AML-193 (cell line): ENCODE measurements around the gene FGF3.

Source experiments
- DNase-seq, 2 experiments: peaks; one replicate each; lab custom pipeline; 2025; lab: John Stamatoyannopoulos, UW

The FGF3 gene

DNA sequence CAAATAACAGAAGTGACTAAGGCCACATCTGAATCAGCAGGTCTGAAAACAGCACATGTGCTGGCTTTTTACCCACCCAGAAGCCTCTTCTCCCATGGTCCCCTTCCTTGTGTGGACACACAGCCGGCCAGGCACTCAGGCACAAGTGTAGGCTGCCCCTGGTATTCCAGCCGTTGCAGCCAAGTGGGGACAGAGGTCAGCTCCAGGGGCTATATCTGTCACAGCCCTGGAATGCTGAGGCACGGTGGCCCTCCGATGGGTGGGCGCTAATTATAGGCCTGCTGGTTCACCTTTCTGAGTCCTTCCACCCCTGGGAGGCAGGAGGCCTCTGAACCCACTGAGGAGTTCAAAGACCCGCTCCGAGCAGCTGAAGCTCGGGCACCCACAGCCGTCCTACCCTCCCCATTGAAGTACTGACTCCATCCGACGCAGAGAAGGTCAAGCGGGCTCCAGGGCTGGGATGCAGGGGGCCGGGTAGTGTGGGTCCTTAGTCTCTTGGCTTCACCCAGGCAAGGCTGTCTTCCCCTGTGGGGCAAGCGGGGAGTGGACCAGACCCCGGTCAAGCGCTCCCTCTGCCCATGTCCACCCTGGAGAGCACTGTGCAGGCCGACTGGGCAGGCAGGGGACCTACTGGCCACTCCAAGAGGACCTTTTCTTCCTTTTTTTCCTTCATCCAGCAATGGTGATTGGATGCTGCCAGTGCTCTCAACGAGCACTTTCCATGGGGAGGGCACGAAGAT lies 14.3 kb downstream of the FGF3 start:
- no peak for DNase-seq

DNA sequence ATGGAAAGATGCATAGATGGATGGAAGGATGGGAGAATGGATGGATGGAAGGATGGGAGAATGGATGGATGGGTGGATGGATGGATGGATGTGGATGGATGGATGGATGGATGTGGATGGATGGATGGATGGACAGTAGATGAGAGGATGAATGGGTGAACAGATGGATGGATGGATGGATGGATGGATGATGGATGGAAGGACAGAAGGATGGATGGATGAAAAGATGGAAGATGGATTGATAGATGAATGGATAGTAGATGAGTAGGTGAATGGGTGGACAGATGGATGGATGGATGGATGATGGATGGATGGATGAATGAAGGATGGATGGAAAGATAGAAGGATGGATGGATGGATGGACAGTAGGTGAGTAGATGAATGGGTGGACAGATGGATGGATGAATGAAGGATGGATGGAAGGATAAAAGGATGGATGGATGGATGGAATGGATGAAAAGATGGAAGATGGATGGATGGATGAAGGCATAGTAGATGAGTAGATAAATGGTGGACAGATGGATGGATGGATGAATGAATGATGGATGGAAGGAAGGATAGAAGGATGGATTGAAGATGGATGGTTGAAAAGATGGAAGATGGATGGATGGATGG lies 15.5 kb downstream of the FGF3 start:
- DNase-seq, result no peak

DNA sequence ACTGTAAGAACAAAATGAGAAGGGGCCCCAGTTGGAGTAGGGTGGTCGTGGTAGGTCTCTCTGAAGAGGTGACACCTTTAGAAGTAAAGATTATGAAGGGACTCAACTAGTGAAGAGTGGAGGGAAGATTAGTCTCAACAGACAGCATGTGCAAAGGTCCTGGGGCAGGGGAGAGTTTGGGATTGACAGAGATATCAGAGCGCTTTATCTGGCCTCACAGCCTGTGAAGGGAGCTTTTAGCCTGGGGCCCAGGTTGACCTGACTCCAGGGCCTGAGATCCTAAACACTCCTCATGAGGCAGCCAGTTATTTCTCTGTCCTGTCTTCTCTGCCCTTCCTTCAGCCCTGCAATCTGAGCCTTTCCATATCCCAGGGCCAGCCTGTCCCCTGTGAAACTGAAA lies 16.2 kb downstream of the FGF3 start:
- no peak for DNase-seq

DNA sequence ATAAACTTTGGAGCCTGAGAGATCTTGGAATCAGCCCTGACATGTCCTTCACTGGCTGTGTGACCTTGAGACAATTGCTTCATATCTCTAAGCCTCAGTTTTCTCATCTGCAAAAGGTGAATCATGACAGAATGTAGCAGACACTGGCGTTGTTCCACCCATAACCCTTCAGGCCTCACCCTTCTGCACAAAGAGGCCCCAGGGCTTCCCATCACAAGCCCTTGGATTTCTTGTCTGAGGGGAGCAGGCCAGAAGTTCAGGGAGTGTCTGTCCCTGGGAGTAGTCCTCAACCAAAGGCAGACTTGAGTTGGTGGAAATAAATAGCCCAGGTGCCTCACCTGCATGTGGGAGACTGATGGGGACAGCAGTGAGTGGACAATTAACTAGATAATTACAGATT lies 16.6 kb downstream of the FGF3 start:
- no peak for DNase-seq

DNA sequence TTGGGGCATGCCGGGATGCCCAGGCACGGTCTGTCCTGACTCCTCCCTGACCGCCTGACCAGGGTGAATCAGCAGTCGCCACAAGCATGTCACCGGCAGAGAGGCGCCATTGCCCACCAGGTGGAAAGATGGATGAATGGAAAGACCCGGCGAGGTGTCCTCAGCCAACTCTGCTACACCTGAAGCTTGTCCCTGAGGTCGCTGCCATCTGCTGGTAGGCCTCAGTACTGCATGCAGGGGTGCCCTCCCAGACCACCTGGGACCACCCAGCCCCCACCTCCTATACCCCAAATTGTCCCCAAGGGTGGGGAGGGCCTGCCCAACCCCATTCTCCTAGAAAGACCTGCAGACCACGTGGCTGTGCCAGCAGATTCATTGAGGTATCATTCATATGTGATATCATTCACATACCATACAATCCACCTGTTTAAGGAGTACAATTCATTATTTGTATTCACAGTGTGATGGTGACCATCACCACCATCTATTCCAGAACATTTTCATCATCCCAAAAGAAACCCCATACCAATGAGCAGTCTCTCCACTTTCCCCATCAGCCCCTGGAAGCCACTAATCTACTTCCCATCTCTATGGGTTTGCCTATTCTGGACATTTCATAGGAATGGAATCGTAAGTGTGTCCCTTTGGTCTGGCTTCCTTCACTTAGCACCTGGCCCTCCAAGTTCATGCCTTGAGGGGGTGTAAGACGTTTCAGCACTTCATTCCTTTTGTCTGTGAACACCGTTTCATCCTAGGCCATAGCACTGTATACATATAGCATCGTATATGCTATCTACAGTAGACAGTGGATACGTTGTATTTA lies 17.5 kb downstream of the FGF3 start:
- DNase-seq, result peak in 1 of 2 experiments; percentile 11

DNA sequence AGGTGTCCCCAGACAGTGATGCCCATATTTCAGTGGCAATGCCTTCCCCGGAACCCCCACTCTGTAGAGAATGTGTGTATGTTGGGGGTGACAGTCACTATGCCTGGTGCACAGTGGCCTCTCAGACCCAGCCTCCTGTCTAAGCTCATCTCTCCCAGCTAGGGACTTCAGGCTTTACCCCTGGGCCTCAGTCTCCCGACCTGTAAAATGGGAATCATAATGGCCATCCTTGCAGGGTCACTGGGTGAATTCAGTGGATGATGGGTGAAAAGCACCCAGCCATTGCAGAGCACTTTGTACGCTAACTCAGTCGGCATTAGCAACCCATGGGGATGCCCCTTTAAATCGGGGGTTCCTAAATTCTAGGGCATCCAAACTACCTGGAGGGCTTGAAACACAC lies 18.9 kb downstream of the FGF3 start:
- no peak for DNase-seq

DNA sequence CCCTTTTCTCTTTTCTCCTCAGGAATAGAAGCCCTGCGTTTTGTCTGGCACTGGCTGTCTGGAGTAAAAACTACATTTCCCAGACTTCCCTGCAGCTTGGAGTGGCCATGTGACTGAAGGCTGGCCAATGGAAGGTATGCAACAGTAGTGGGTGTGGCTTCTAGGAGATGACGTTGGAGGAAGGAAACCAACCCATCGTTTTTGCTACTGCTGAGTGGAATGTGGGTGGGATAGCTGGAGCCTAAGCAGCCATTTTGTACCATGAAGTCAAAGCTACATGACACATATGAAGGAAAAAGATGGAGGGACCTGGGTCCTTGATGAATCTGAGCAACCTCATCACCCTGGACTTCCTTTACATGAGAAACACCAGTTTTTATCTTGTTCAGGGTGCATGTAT lies 19.6 kb downstream of the FGF3 start:
- no peak for DNase-seq

DNA sequence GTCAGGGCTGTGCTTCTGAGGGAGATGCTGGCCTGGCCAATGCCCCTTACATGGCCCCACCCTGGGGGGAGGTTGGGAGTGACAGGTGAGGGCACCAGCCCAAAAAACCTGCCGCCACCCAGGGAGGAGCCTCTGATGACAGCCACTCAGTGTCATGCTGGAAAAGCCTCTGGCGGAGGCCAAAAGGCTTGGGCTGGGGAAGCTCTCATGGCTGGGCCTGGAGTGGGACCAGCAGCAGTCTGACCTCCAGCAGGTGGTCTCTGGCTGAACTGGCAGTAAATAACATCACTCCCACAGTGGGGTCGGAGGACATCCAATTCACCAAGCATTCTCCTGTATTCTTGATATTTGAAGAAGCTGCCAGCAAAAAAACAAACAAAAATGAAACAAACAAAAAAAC lies 20.1 kb downstream of the FGF3 start:
- DNase-seq, result no peak

DNA sequence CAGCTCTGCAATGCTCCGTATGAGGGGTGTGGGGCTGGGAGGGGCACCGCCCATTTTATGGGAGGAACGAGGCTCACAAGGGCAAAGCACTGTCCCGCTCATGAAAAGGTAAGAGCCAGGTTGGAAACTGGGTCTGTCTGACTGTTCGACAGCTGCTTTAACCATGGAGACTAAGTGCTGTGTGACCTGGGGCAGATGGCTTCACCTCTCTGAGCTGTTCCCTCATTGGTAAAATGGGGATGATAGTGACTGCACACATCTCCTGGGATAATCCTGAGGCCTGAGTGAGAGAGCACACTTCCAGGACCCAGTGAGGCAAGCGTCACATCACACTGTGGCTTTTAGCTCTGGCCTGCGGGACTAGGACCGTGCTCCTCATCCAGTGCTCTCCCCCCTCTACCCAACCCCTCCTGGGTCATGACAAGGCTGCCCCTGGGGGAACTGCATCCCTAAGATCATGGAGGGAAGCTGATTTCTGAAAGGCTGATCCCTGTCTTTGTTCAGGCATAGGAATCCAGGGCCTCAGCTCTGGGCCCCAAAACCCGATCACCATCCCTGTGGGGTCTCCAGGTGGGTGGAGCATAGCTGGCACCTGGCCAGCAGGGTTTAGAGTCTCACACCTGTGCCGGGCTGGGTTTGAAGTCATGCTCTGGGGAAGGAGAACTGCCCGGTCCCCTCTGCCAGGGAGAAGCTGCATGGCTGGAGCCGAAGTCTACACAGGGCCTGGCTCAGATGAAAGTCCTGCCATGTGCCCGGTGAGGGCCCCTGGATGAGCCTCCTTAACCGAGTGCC lies 21.3 kb downstream of the FGF3 start:
- no peak for DNase-seq

DNA sequence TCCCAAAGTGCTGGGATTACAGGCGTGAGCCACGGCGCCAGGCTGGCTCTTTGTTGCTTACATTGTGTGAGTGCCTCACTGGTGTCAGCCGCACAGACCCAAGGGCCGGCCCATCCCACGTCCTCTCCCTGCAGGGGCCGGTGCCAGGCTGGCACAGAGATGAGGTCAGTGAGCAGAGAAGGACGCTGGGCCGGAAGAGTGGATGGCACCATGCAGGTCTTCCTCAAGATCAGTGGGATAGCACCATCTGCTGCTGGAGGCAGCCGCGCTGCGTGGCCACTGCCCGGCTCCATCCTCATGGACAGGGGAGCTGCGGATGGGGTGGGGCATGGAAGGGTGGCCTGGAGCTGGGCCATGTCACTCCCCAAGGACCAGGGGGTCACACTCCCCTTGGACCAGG lies 22.1 kb downstream of the FGF3 start:
- no peak for DNase-seq

DNA sequence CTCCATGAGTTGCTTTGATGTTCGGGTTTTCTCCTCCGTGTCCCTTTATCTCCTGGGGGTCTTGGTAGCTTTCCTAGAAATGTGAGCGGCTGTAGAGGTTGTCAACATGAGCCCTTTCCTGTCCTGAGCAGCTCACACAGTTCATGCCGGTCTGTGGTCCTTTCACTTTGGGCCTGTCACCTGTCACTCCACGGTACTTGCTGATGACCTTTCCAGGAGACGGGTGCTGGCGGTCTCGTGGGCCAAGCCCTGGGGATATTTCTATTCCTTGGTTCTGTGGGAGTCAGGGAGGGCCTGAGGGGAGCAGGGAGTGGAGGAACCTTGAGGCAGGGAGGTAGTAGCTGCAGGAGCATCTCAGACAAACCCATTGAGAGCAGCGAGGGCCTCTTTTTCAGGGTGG lies 23.2 kb downstream of the FGF3 start:
- no peak for DNase-seq

DNA sequence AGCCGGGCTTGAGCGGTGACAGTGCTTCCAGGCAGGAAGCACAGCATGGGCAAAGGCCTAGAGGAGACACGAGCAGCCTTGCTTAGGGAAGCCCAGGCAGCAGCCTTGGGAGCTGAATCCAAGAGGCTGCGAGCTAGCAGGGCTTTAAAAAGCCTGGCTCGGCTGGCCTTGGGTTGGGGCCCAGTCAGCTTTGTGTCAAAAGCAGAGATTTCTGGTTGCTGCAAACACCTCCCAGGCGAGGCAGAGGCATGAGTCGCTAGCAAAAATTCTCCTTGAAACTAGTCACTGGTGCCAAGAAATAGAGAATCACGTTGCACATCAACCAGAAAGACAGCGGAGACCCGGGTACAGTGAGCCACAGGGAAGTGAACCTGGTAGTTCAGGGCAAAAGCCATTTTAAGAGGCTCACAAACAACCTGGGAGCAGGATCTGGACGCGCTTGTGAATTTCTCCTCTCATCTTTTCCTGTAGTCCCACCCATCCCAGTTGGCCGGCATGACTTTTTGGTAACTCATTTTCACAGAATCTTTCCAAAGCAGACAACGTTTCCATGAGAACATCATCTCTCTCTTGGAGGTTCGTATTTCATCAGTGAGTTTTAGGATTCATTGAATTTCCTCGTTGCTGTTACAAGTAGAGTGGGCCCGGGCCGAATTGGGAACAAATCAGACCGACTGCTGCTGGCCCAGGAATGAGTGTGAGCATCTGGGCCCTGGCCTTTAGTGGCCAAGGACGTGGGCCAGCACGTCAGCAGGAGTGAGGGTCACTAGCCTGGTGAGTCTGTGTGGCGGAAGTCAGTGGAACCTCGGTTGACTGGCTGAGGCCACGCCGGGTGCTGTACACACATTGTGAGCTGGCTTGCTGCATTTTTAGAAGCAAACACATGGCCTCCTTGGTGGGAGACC lies 27.7 kb downstream of the FGF3 start:
- DNase-seq, result no peak

DNA sequence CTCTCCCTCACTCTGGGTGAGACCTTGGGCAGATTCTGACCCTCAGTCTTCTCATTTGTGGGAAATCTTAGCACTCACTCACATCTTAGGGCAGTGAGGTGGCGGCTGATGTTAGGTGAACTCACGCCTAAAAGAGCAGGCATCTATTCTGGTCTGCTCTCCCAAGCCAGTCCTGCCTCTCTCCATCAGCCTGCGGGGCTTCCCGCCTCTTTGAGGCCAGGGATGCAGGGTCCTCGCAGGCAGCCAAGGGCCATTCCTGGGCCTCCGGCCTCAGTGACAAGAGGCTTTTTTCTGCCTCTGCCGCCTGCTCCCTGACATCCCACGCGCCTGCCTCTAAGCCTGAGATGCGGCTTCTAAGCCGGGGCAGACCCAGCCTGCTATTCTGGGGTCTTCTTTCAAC lies 30.3 kb downstream of the FGF3 start:
- DNase-seq, result no peak

DNA sequence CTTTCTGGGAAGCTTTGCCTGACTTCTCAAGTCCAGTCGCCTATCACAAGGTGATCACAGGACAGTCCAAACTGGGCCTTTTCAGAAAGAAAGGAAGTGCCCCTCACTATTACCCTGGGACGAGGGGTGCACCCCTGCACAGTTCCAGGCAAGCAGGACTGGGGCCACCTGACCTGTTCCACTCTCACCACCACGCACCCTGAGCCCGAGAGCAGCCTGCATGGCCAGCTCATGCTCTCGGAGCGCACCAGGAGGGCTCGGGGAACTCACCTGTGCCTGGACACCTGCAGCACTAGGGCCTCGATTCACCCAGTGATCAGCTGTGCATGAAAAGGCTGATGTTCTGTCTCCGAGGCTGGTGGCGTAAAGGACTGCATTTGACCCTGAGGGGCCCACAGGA lies 31.3 kb downstream of the FGF3 start:
- DNase-seq, result no peak

DNA sequence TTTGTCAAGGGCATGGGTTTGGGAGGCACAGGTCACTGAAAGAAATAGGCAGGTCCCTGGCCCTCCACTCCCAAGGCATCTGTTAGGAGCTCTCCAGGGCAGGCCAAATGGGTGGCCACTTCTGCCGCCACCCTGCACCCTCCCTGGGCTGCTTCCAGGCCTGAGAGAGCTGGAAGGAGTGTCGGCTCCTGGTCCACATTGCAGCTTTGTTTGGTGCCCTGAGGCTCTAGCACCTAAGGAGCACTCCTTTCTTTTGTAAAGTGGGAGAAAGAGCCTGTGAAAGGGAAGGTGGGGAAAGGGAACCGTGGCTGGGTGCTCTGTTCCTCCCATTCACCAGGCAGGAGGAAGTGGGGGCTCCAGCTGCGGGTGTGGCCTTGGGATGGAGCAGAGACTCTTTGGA lies 31.8 kb downstream of the FGF3 start:
- no peak for DNase-seq

DNA sequence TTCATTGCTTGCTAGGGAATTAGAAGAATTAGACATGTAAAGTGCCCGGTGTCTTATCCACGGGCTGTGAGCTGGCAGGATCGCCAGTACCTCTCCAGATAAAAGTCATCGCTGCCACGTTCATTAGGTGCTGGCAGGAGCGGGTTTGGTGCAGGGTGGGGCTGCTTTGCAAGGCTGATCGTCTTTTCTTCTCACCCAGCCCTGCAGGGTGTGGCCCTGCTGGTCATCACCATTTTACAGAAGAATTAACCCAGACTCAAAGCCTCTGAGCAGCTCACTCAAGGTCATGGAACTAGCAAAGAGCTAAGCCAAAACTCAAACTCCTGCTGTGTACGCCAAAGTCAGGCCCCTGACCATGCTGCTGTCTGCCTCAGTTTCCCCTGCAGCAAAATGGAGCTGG lies 38.0 kb downstream of the FGF3 start:
- no peak for DNase-seq

DNA sequence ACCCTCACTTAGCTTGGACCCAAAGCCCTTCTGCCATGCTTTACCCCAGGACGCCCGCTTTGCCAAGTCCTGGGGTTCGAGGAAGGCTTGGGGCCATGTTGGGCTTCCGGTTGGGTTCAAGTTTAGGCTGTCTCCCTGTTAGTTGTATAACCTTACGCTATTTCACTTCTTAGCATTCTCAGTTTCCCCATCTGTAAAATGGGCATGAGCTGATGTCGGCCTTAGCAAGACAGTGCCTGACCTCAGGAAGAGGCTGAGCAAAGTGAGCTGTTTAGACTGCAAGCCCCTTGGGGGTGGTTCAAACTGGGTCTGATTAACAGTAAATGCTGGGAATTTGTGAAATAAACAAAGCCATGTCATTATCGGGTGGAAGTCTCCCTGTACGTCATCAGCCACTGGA lies 40.8 kb downstream of the FGF3 start:
- DNase-seq, result no peak

DNA sequence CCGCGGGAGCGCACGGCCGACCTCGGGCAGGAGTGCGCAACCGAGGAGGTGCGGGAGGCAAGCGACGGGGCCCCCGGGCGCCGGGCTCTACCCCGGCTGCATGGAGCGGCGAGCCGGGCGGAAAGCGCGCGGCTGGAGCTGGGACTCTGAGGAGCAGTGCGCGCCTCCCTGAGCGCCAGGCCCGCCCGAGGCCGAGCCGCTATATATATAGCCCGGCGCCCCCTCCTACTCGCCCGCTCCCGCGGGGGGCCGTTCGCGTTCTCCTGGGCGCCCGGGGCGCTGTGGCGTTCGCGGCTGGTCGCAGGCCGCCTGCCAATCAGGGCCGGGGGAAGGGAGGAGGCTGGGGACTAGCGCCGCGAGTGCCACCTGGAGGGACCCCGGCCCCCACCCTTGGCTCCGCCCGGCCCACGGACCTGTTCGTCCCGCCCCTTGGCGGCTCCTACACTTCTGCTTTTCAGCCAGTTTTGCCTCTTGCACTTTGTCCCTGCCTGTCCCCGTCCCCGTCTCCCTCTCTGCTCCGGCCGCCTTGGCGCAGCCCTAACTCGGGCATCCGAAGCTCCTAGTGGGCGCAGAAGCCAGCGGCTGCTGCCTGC lies 44.0 kb downstream of the FGF3 start, which contains the start of gene FGF4:
TSS of gene FGF4 (minus strand) at position 179 of the 593 bp plus-strand sequence. CDS start 257 bp downstream, outside the sequence.
- DNase-seq, result no peak

DNA sequence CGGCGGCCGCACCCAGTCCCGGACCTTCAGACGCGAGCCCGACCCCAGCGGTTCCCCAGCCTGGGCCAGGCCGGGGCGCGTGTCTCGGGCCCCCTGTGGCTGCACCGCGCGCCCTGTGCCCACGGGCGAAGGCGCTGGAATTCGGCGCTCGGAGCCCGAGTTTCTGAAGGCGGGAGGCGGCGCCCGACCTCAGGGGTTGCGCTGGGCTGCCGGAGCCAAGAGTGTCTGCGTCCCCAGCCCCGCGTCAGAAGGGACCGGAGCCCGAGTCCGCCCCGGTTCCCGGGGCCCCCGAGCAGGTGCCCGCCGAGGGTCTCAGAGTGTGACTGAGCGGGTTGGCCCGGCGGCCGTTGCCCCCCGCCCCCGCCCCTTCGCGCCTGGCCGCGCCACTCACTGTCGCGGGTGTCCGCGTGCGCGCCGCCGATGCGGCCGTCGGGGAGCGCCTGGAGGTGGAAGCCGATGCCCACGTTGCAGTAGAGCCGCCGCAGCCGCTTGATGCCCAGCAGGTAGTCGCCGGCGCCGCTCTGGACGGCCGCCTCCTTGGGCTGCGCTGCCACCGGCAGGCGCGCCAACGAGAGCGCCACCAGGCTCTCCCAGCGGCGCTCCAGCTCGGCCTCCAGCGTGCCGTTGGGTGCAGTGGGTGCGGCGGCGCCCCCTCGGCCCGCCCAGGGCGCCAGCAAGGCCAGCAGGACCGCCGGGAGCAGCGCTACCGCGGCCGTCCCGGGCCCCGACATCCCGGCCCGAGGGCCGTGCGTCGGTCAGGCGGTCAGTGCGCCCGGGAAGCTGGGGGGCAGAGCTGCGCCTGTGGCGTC lies 44.7 kb downstream of the FGF3 start:
- no peak for DNase-seq
